Activated CD8-positive, alpha-beta T cell treated with anti-CD3 and anti-CD28 coated beads for 36 hours (primary cell): Measurements from ENCODE around the gene PARD3. TPM values are rescaled to one million over a fixed set of nuclear protein-coding genes. Genes with fewer than 3 reads are reported as not detected.
"Not testable (repeated sequence)": the region's sequence is repeated elsewhere in the genome, so short reads cannot be mapped to it uniquely, and the experiment has no call there.

Source experiments
- ATAC-seq: fragments of 200-7000 bp; cut with Tn5 transposase; one replicate; pipeline ENCODE4 v1.10.0; 2021; ENCODE audit warnings: mild to moderate bottlenecking, moderate library complexity
- CTCF ChIA-PET: fragments of 350-600 bp; sonication (Branson Sonifier 250); formaldehyde crosslinking; loops from one replicate; lab custom pipeline; 2021; ENCODE audit warnings: antibody characterized with exemption; lab: Charles Lee
- POLR2A ChIA-PET: fragments of 350-600 bp; sonication (Branson Sonifier 250); formaldehyde crosslinking; loops from one replicate; lab custom pipeline; 2021; ENCODE audit warnings: antibody characterized with exemption; lab: Charles Lee
- DNase-seq: peaks from one replicate; pipeline ENCODE4 v3.0.0-alpha.2; 2020
- H3K27ac Mint-ChIP-seq: one replicate; pipeline ENCODE4 v1.8.0; 2021; ENCODE audit warnings: mild to moderate bottlenecking, mixed read lengths
- H3K27me3 Mint-ChIP-seq: one replicate; pipeline ENCODE4 v1.8.0; 2021; ENCODE audit warnings: mixed read lengths
- H3K36me3 Mint-ChIP-seq: one replicate; pipeline ENCODE4 v1.8.0; 2021; ENCODE audit warnings: low read depth, mixed read lengths
- H3K4me1 Mint-ChIP-seq: one replicate; pipeline ENCODE4 v1.8.0; 2021; ENCODE audit warnings: low read depth, mixed read lengths
- H3K4me3 Mint-ChIP-seq: one replicate; pipeline ENCODE4 v1.8.0; 2021; ENCODE audit warnings: mild to moderate bottlenecking, moderate library complexity, mixed read lengths
- H3K9me3 Mint-ChIP-seq: one replicate; pipeline ENCODE4 v1.8.0; 2021; ENCODE audit warnings: mixed read lengths
- CTCF ChIP-seq: fragments of 200-600 bp; IDR thresholded peaks from one replicate; pipeline ENCODE4 v1.8.0; 2022; ENCODE audit warnings: antibody characterized with exemption, mild to moderate bottlenecking
- intact Hi-C: fragments of 100-400 bp; cut with micrococcal nuclease; formaldehyde crosslinking; loops from one replicate; pipeline ENCODE4 v1.10.0; 2022
- total RNA-seq, 2 experiments: library from RNA; stranded (reverse); gene quantifications; one replicate each; pipeline ENCODE4 v1.2.3, GENCODE V29; 2021

PARD3 gene
- total RNA-seq, 2 experiments from 2014 or later = 1.6 to 2.0 TPM

GRCh38 chr10:34356463-34356862, 458.6 kb downstream of the PARD3 start:
- Mint-ChIP-seq H3K4me1 (no peaks in the 10 kb centered on the region), H3K9me3 (no peaks in the 10 kb centered on the region), H3K36me3 (no peaks in the 10 kb centered on the region), H3K4me3 (no peak overlapping the region), H3K27me3 (no peaks in the 10 kb centered on the region), H3K27ac (no peak overlapping the region)
- ChIA-PET CTCF (interaction anchor here (1.4 kb wide), 1 partner anchor 282 kb away, joined by 3 read pairs; no protein-coding TSS in a partner anchor), POLR2A (no interaction called here)
- DNase-seq (no peak), ATAC-seq (no peak)
- TF ChIP-seq CTCF = no peak
- intact Hi-C loops = no loop called here

- ATAC-seq, H3K9me3 Mint-ChIP-seq, H3K27ac Mint-ChIP-seq, H3K4me3 Mint-ChIP-seq, H3K4me1 Mint-ChIP-seq, H3K36me3 Mint-ChIP-seq, intact Hi-C loops, H3K27me3 Mint-ChIP-seq, CTCF ChIA-PET, DNase-seq: not testable (repeated sequence)
- POLR2A ChIA-PET = interaction anchor here (0.6 kb wide), 1 partner anchor 265 kb away, joined by 3 read pairs; no protein-coding TSS in a partner anchor
These were observed 461.6 kb downstream of the PARD3 start for GRCh38 chr10:34353530-34353929.

GRCh38 chr10:34352599-34353204, 462.4 kb downstream of the PARD3 start:
- intact Hi-C loops, H3K9me3 Mint-ChIP-seq, H3K36me3 Mint-ChIP-seq, ATAC-seq, H3K27me3 Mint-ChIP-seq, DNase-seq, H3K4me3 Mint-ChIP-seq, H3K4me1 Mint-ChIP-seq, H3K27ac Mint-ChIP-seq, CTCF ChIA-PET: not testable (repeated sequence)
- POLR2A ChIA-PET = interaction anchor here (0.6 kb wide), 1 partner anchor 266 kb away, joined by 3 read pairs; no protein-coding TSS in a partner anchor

GRCh38 chr10:34351161-34351560, 463.9 kb downstream of the PARD3 start:
- Mint-ChIP-seq H3K27me3 (no peaks in the 10 kb centered on the region), H3K27ac (no peak overlapping the region), H3K36me3 (no peaks in the 10 kb centered on the region), H3K4me1 (no peaks in the 10 kb centered on the region), H3K4me3 (no peak overlapping the region), H3K9me3 (peaks cover 1% of the 10 kb centered on the region)
- no peak for DNase-seq
- ChIA-PET CTCF (interaction anchor here (0.7 kb wide), 1 partner anchor 1328 kb away, joined by 3 read pairs; no protein-coding TSS in a partner anchor), POLR2A (no interaction called here)
- no peak for ATAC-seq
- TF ChIP-seq CTCF = no peak
- intact Hi-C loops = no loop called here

- POLR2A ChIA-PET = no interaction called here
- DNase-seq (no peak), ATAC-seq (no peak)
- no peaks in the 10 kb centered on the region for H3K4me1 Mint-ChIP-seq
- CTCF ChIA-PET = no interaction called here
- no peak overlapping the region for H3K4me3 Mint-ChIP-seq
- H3K27me3 Mint-ChIP-seq = no peaks in the 10 kb centered on the region
- H3K27ac Mint-ChIP-seq = no peak overlapping the region
- no peaks in the 10 kb centered on the region for H3K36me3 Mint-ChIP-seq
- intact Hi-C loops = no loop called here
- TF ChIP-seq CTCF = no peak
- peaks cover 1% of the 10 kb centered on the region for H3K9me3 Mint-ChIP-seq
These were observed 466.1 kb downstream of the PARD3 start for GRCh38 chr10:34348917-34349485.

- TF ChIP-seq CTCF = no peak
These were observed 467.1 kb downstream of the PARD3 start for GRCh38 chr10:34348021-34348420.

More at GRCh38 chr10:34348021-34348420, 467.1 kb downstream of the PARD3 start:
- Mint-ChIP-seq H3K9me3 (peaks cover 1% of the 10 kb centered on the region), H3K27ac (no peak overlapping the region), H3K36me3 (no peaks in the 10 kb centered on the region), H3K27me3 (no peaks in the 10 kb centered on the region), H3K4me3 (no peak overlapping the region), H3K4me1 (no peaks in the 10 kb centered on the region)
- POLR2A ChIA-PET = no interaction called here
- no peak for DNase-seq
- intact Hi-C loops = no loop called here
- no peak for ATAC-seq
- CTCF ChIA-PET = no interaction called here
